SK-N-MC (cell line): ENCODE data around the gene CDKN2B-AS1.

Source experiments
- EZH2 ChIP-seq: fragments of 200-600 bp; sonication (generic); IDR thresholded peaks from one replicate; pipeline ENCODE4 v1.6.1; 2017; ENCODE audit warnings: antibody characterized with exemption
- POLR2AphosphoS5 ChIP-seq: IDR thresholded peaks from 2 replicates; pipeline ENCODE4 v1.6.1; 2012; ENCODE audit warnings: mild to moderate bottlenecking, low read depth, low read length, borderline replicate concordance

DNA sequence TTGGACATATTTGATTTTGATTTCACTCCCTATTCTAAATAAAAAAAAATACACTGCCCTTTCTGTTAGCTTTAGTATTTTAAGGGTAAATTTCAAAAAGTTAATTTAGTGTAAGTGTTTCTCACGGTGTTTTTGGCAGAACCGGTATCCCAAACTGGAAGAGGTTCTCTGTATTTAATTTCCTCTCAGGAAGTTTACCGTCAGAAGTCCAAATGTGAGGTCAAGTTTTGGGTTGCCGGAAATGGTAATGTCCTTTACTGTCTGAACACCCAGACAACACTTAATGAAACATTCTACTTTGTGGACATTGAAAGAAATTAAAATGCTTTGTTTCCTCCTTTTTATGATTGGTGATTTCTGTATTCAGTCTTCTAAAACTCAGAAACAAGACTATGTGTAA lies 163.2 kb downstream of the CDKN2B-AS1 start:
- TF ChIP-seq EZH2 (no peak), POLR2AphosphoS5 (no peak)
